22Rv1 (cell line): ENCODE data around the gene ABCG8.

Source experiments
- ZFX ChIP-seq: fragments of 450-650 bp; IDR thresholded peaks from 2 replicates; pipeline ENCODE4 v1.6.1; 2017; ENCODE audit warnings: antibody characterized with exemption, borderline replicate concordance
- TF ChIP-seq, protein P1 (sequence below): fragments of 450-650 bp; IDR thresholded peaks from 2 replicates; pipeline ENCODE4 v1.5.1; 2017; ENCODE audit warnings: mild to moderate bottlenecking

DNA sequence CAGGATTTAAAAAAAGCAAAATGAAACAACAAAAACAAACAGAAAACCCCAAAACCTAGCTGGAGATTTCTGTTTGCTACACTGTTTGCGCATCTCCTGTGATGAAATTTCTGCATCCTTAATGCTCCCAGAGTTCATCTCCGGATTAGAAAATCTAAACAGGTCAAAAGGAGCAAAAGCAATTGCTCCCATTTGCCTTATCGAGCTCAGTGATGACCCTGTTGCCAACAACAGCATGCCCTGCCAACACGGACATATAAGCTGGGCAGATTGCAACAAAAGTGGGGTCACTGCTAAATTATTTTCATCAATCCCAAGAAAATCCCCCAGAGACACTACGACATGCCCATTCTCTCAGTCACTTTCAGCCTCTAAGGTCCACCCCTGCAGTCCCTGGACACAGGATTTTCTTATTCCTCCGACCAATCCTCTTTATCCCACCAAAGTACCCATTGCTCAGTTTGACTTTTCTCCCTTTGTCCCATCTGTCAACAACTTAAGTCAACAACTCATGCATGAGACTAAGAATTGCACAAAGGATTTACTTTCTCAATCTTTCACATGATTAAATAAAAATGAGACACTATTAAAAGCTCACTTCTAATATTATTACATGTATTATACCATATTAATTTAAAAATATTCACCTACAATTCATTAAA is 67.8 kb downstream of the ABCG8 start:
- TF ChIP-seq, protein P1, sequence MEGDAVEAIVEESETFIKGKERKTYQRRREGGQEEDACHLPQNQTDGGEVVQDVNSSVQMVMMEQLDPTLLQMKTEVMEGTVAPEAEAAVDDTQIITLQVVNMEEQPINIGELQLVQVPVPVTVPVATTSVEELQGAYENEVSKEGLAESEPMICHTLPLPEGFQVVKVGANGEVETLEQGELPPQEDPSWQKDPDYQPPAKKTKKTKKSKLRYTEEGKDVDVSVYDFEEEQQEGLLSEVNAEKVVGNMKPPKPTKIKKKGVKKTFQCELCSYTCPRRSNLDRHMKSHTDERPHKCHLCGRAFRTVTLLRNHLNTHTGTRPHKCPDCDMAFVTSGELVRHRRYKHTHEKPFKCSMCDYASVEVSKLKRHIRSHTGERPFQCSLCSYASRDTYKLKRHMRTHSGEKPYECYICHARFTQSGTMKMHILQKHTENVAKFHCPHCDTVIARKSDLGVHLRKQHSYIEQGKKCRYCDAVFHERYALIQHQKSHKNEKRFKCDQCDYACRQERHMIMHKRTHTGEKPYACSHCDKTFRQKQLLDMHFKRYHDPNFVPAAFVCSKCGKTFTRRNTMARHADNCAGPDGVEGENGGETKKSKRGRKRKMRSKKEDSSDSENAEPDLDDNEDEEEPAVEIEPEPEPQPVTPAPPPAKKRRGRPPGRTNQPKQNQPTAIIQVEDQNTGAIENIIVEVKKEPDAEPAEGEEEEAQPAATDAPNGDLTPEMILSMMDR = no peak
- no peak for TF ChIP-seq ZFX
